HFFc6 (cell line): ENCODE data around the gene ANO10. TPM values are rescaled to one million over a fixed set of nuclear protein-coding genes. Genes with fewer than 3 reads are reported as not detected.
"Not testable (repeated sequence)": the region's sequence is repeated elsewhere in the genome, so short reads cannot be mapped to it uniquely, and the experiment has no call there.

Experiments
- DNase-seq: peaks from one replicate; pipeline ENCODE4 v3.0.0-alpha.2; 2018
- H3K27ac Mint-ChIP-seq: 2 replicates; pipeline ENCODE4 v1.8.0; 2020; ENCODE audit warnings: mild to moderate bottlenecking, mixed read lengths
- H3K27me3 Mint-ChIP-seq: 2 replicates; pipeline ENCODE4 v1.8.0; 2021; ENCODE audit warnings: mild to moderate bottlenecking, moderate library complexity, mixed read lengths; ENCODE audit not compliant: insufficient read depth
- H3K36me3 Mint-ChIP-seq: 2 replicates; pipeline ENCODE4 v1.8.0; 2021; ENCODE audit warnings: low read depth, mixed read lengths
- H3K4me1 Mint-ChIP-seq: 2 replicates; pipeline ENCODE4 v1.8.0; 2020; ENCODE audit warnings: low read depth, mixed read lengths
- H3K4me3 Mint-ChIP-seq: 2 replicates; pipeline ENCODE4 v1.8.0; 2020; ENCODE audit warnings: mild to moderate bottlenecking, moderate library complexity, mixed read lengths
- H3K9me3 Mint-ChIP-seq: 2 replicates; pipeline ENCODE4 v1.8.0; 2020; ENCODE audit warnings: mild to moderate bottlenecking, mixed read lengths
- CTCF ChIP-seq: fragments of 200-600 bp; sonication (generic); IDR thresholded peaks from 2 replicates; pipeline ENCODE4 v1.5.0; 2021; ENCODE audit warnings: antibody characterized with exemption, mild to moderate bottlenecking
- total RNA-seq, 6 experiments: library from RNA; stranded (reverse); fragmentation: NEBNext Ultra II Directional; extraction: Animal tissue kit (Norgen Biotek cat#: 25700); gene quantifications; 2 replicates in 1 of 6; 3 replicates in 5 of 6; pipeline ENCODE4 v1.2.3, GENCODE V29; 2021

Gene ANO10
- total RNA-seq, 6 experiments from 2014 or later = 78.3 to 103 (median 90.8) TPM

DNA sequence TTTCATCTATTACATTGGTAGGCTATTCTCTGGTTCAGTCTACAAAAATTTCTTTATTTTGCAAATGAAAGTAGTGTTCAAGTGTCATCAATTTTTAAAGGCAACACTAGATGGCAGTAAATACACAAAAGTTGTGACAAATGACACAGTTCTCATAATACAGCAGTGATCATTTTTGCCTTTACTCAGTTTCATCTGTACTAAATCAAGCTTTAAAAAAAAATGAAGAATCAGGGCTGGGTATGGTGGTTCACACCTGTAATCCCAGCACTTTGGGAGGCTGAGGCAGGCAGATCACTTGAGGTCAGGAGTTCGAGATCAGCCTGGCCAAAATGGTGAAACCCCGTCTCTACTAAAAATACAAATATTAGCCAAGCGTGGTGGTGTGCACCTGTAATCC, 77.5 kb downstream of the ANO10 start:
- peaks cover 12% of the 10 kb centered on the region for H3K4me1 Mint-ChIP-seq
- H3K4me3 Mint-ChIP-seq, H3K36me3 Mint-ChIP-seq, H3K27me3 Mint-ChIP-seq, H3K9me3 Mint-ChIP-seq, H3K27ac Mint-ChIP-seq: not testable (repeated sequence)
- peak; percentile 64 for DNase-seq
- peak; percentile 82 for TF ChIP-seq CTCF

DNA sequence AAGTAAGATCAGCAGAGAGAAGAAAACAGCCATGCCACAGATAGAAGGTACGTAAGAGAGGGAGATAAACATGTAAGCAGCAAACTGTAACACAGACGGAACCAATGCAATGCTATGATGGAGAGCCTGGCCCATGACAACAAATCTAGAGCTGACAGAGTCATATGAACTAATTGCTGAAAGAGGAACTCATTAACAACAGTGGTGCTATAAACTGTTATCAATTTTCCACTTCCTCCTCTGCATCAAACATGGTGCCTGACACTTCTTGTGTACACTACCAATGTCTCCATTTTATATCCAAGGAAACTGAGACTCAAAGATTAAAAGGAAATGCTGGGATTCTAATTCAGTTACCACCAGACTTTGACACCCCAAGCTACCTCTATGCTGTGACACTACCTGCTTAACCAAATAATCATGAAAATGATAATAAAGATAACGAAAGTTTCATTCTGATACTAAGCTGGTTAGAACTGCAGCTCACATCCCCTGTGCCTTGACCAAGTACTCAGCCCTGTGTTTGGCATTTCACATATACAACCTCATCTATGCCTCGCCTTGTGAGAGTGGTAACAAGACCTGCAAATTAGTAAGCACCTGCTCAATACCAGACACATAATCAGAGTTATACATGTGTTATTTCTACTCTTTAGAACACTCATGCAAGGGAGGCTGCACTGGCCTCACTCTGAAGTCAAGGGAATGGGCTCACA, 79.3 kb downstream of the ANO10 start:
- H3K4me1 Mint-ChIP-seq = peaks cover 12% of the 10 kb centered on the region

DNA sequence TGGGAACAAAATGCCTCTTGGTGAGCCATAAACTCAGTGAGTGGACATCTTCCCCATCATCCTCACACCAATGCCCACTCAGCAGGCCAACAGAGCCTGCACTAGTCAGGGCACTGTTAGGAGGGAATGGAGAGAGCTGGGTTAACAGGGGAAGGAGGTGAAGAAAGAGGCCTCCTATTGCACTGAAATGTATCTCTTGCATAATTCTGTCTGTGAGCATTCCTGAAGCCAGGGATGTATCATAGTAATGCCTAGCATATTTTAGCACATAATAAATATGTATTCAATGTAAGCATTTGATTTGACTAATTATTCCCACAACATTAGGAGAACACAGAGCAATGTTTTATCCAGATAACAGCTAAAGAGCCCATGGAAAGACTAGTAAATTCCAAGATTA, 81.2 kb downstream of the ANO10 start:
- no peaks in the 10 kb centered on the region; the same call in 1 of the 2 replicates for H3K27me3 Mint-ChIP-seq
- no peaks in the 10 kb centered on the region; the same call in 1 of the 2 replicates for H3K36me3 Mint-ChIP-seq
- TF ChIP-seq CTCF = no peak
- peaks cover 12% of the 10 kb centered on the region for H3K4me1 Mint-ChIP-seq
- peak; percentile 19 for DNase-seq
- H3K4me3 Mint-ChIP-seq = no peak overlapping the region
- H3K9me3 Mint-ChIP-seq = no peaks in the 10 kb centered on the region
- H3K27ac Mint-ChIP-seq = peak overlapping the region; percentile 5; the same call in 1 of the 2 replicates

More for the DNA sequence above, 79.3 kb downstream of the ANO10 start:
- Mint-ChIP-seq H3K27me3 (no peaks in the 10 kb centered on the region; the same call in 1 of the 2 replicates), H3K9me3 (no peaks in the 10 kb centered on the region), H3K36me3 (no peaks in the 10 kb centered on the region; the same call in 1 of the 2 replicates), H3K27ac (no peak overlapping the region), H3K4me3 (no peak overlapping the region)
- no peak for TF ChIP-seq CTCF
- no peak for DNase-seq

DNA sequence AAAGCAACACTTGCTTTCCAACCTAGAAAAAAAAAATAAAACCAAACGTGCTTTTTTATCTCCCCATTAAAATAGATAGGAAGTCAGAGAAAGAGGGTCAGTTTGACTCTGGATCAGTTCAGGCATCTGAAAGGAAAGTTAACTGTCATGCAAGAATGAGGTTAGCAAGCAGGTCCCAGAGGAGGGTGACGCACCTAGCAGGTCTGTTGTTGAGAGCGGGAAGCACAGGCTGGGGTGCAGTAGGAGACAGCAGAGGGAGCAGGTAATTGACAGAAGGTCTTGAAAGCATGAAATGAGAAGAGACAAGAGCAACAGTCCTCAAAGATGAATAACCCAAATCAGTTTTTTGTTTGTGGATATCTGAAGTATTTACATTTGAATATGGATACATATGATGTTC, 82.5 kb downstream of the ANO10 start:
- no peaks in the 10 kb centered on the region; the same call in 1 of the 2 replicates for H3K27me3 Mint-ChIP-seq
- no peak for DNase-seq
- H3K4me3 Mint-ChIP-seq = no peak overlapping the region
- H3K9me3 Mint-ChIP-seq = no peaks in the 10 kb centered on the region
- no peak overlapping the region for H3K27ac Mint-ChIP-seq
- H3K36me3 Mint-ChIP-seq = no peaks in the 10 kb centered on the region; the same call in 1 of the 2 replicates
- peaks cover 12% of the 10 kb centered on the region for H3K4me1 Mint-ChIP-seq
- TF ChIP-seq CTCF = no peak

DNA sequence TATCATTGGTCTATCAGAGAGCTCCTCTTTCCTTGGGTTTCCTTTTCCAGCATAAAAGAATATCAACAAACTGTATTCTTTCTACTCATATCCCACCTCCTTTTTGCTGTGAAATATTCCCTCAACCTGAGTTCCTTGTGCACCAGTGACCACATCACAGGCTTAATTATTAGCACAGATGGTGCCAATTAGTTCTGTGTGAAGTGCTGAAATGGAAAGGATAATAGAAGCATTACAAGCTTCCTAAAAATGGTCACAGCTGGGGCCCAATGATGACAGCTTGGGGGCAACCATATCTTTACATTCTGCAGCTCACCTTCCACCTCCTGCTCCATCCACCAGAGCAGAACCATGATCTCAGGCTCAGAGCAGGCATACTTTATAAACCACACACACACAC, 84.6 kb downstream of the ANO10 start:
- H3K36me3 Mint-ChIP-seq = no peaks in the 10 kb centered on the region; the same call in 1 of the 2 replicates
- H3K4me1 Mint-ChIP-seq = peaks cover 17% of the 10 kb centered on the region
- H3K27me3 Mint-ChIP-seq = no peaks in the 10 kb centered on the region; the same call in 1 of the 2 replicates
- no peak for TF ChIP-seq CTCF
- no peak overlapping the region for H3K27ac Mint-ChIP-seq
- H3K9me3 Mint-ChIP-seq = no peaks in the 10 kb centered on the region
- no peak for DNase-seq
- H3K4me3 Mint-ChIP-seq = no peak overlapping the region
